HG02571 (cell line): Measurements from ENCODE around the gene CERS5.
"Not testable (repeated sequence)": the region's sequence is repeated elsewhere in the genome, so short reads cannot be mapped to it uniquely, and the experiment has no call there.

Source experiments
- ATAC-seq: cut with Tn5 transposase; IDR thresholded peaks from one replicate; pipeline ENCODE4 v1.9.1; 2021; ENCODE audit warnings: mild to moderate bottlenecking, moderate library complexity; ENCODE audit not compliant: unreplicated experiment

The CERS5 gene

GRCh38 chr12:50187084-50187900, 20.1 kb upstream of the CERS5 start:
- ATAC-seq: no peak

GRCh38 chr12:50186681-50187080, 19.5 kb upstream of the CERS5 start:
- ATAC-seq: no peak

GRCh38 chr12:50185970-50186663, 18.9 kb upstream of the CERS5 start:
- no peak for ATAC-seq

GRCh38 chr12:50185301-50185895, 18.2 kb upstream of the CERS5 start:
- ATAC-seq: no peak

- no peak for ATAC-seq
These were observed 17.1 kb upstream of the CERS5 start for GRCh38 chr12:50184261-50184660.

- ATAC-seq: no peak
These were observed 15.3 kb upstream of the CERS5 start for GRCh38 chr12:50182461-50182860.

GRCh38 chr12:50181691-50182090, 14.5 kb upstream of the CERS5 start:
- no peak for ATAC-seq

- ATAC-seq: no peak
These were observed 8.5 kb upstream of the CERS5 start for GRCh38 chr12:50175716-50176026.

GRCh38 chr12:50174971-50175715, 8.0 kb upstream of the CERS5 start:
- ATAC-seq: no peak

- ATAC-seq: peak; percentile 36
These were observed 445 bp downstream of the CERS5 start for GRCh38 chr12:50166799-50167048.

- no peak for ATAC-seq
These were observed 2.2 kb downstream of the CERS5 start for GRCh38 chr12:50164963-50165362.

GRCh38 chr12:50162230-50162629, 4.9 kb downstream of the CERS5 start:
- no peak for ATAC-seq

- ATAC-seq: no peak
These were observed 6.5 kb downstream of the CERS5 start for GRCh38 chr12:50160643-50161042.

GRCh38 chr12:50157259-50157658, 9.9 kb downstream of the CERS5 start:
- ATAC-seq: no peak

- no peak for ATAC-seq
These were observed 10.5 kb downstream of the CERS5 start for GRCh38 chr12:50156641-50157040.

GRCh38 chr12:50154947-50155346, 12.2 kb downstream of the CERS5 start:
- ATAC-seq: not testable (repeated sequence)

GRCh38 chr12:50151047-50151687, 16.0 kb downstream of the CERS5 start:
- ATAC-seq: no peak

- ATAC-seq: no peak
These were observed 17.9 kb downstream of the CERS5 start for GRCh38 chr12:50149311-50149710.

- not testable (repeated sequence) for ATAC-seq
These were observed 19.2 kb downstream of the CERS5 start for GRCh38 chr12:50148011-50148410.

- no peak for ATAC-seq
These were observed 19.9 kb downstream of the CERS5 start for GRCh38 chr12:50147281-50147680.

- ATAC-seq: no peak
These were observed 21.7 kb downstream of the CERS5 start for GRCh38 chr12:50145439-50145838.
